K562 (cell line): ENCODE measurements around the gene DCHS2. TPM values are rescaled to one million over a fixed set of nuclear protein-coding genes. Genes with fewer than 3 reads are reported as not detected.

Experiments
- ATAC-seq: fragments of 200-7000 bp; cut with Tn5 transposase; 3 replicates; pipeline ENCODE4 v1.9.1; 2020; ENCODE audit warnings: moderate library complexity
- BruUV-seq: library from RNA; stranded (reverse); fragments of 400-500 nt; replicated peaks from 2 replicates; lab custom pipeline; 2021; lab: Mats Ljungman, UMichigan
- CTCF ChIA-PET: fragments of 300-600 bp; formaldehyde crosslinking; extraction: SDS; loops from one replicate; lab custom pipeline; 2021; ENCODE audit warnings: low intra/inter-chr PET ratio; lab: Yijun Ruan, JAX
- POLR2A ChIA-PET: fragments of 300-600, 350-650 bp; sonication (Branson Sonifier 250); formaldehyde crosslinking; extraction: SDS; loops from one replicate; lab custom pipeline; 2021; ENCODE audit warnings: antibody characterized with exemption, inconsistent platforms; lab: Yijun Ruan, JAX
- DNase-seq, 4 experiments: peaks; one replicate each; pipeline versions ENCODE4 v3.0.0 to v3.0.0-alpha.2; 2011 to 2018; ENCODE audit warnings: low spot score in 3 of 4, mixed read lengths in 3 of 4; ENCODE audit errors: extremely low read depth in 1 of 4
- FAIRE-seq: peaks from 2 replicates; lab custom pipeline; 2011; peaks lifted over from hg19 to GRCh38; lab: Jason Lieb, UNC
- H2AFZ ChIP-seq: 2 replicates; pipeline ENCODE4 v1.6.0; 2011; ENCODE audit warnings: low read depth, low read length, control low read depth, inconsistent platforms
- H3K27ac ChIP-seq: fragments of 200-600 bp; 3 replicates; pipeline ENCODE4 v1.8.0; 2011; ENCODE audit warnings: low read depth, mild to moderate bottlenecking, control low read depth, inconsistent platforms, low read length, moderate library complexity, mixed read lengths; ENCODE audit errors: extremely low read depth
- H3K27me3 ChIP-seq, 2 experiments: fragments of 300-600 bp in 1 of 2; 2 replicates in 1 of 2; 3 replicates in 1 of 2; pipeline versions ENCODE4 v1.6.0 to v1.8.0; 2011; ENCODE audit warnings: inconsistent platforms in 2 of 2, low read length in 2 of 2, mild to moderate bottlenecking in 1 of 2, mixed read lengths in 1 of 2, moderate library complexity in 1 of 2; ENCODE audit not compliant: control insufficient read depth in 2 of 2, insufficient read depth in 2 of 2
- H3K36me3 ChIP-seq: fragments of 300-600 bp; 3 replicates; pipeline ENCODE4 v1.8.0; 2011; ENCODE audit warnings: mild to moderate bottlenecking, low read length, inconsistent platforms; ENCODE audit not compliant: control insufficient read depth, insufficient read depth
- H3K4me1 ChIP-seq, 2 experiments: fragments of 200-600 bp in 1 of 2; replicated peaks in 1 of 2; 2 replicates in 1 of 2; 3 replicates in 1 of 2; pipeline versions ENCODE4 v1.5.1 to v1.8.0; 2011; ENCODE audit warnings: inconsistent platforms in 2 of 2, low read length in 2 of 2, mild to moderate bottlenecking in 1 of 2, mixed read lengths in 1 of 2, moderate library complexity in 1 of 2; ENCODE audit not compliant: control insufficient read depth in 2 of 2, insufficient read depth in 2 of 2
- H3K4me2 ChIP-seq: 2 replicates; pipeline ENCODE4 v1.6.1; 2011; ENCODE audit warnings: low read length, control low read depth, inconsistent platforms, mixed read lengths; ENCODE audit not compliant: insufficient read depth
- H3K4me3 ChIP-seq: fragments of 200-600 bp; sonication (generic), shearing (Covaris generic); 2 replicates; pipeline ENCODE4 v1.5.1; 2016; ENCODE audit warnings: control low read depth, inconsistent platforms
- H3K79me2 ChIP-seq: fragments of 200-600 bp; 3 replicates; pipeline ENCODE4 v1.8.0; 2011; ENCODE audit warnings: low read length, inconsistent platforms; ENCODE audit not compliant: control insufficient read depth, insufficient read depth
- H3K9ac ChIP-seq, 2 experiments: 2 replicates each; pipeline versions ENCODE4 v1.6.0 to v1.6.1; 2011; ENCODE audit warnings: low read depth in 2 of 2, low read length in 2 of 2, control low read depth in 1 of 2, inconsistent platforms in 1 of 2, mild to moderate bottlenecking in 1 of 2, mixed read lengths in 1 of 2; ENCODE audit not compliant: insufficient read depth in 1 of 2
- H3K9me1 ChIP-seq: one replicate; pipeline ENCODE4 v1.6.0; 2011; ENCODE audit warnings: inconsistent platforms, mild to moderate bottlenecking, low read length, moderate library complexity; ENCODE audit not compliant: control insufficient read depth, insufficient read depth
- H3K9me3 ChIP-seq: replicated peaks from 2 replicates; pipeline ENCODE4 v1.5.1; 2011; ENCODE audit warnings: low read depth, low read length, inconsistent platforms; ENCODE audit not compliant: control insufficient read depth, insufficient read depth
- H4K20me1 ChIP-seq: replicated peaks from 2 replicates; pipeline ENCODE4 v1.6.1; 2011; ENCODE audit warnings: low read length, inconsistent platforms, mixed read lengths; ENCODE audit not compliant: control insufficient read depth, insufficient read depth
- ADNP ChIP-seq: fragments of 200-800 bp; sonication (Bioruptor generic); IDR thresholded peaks from 2 replicates; pipeline ENCODE4 v1.6.1; 2016; ENCODE audit warnings: missing genetic modification characterization, missing compliant biosample characterization
- BRF1 ChIP-seq: IDR thresholded peaks from 3 replicates; pipeline ENCODE4 v1.6.1; 2011; ENCODE audit warnings: borderline replicate concordance, mild to moderate bottlenecking; ENCODE audit not compliant: insufficient read length; ENCODE audit errors: extremely low read depth
- CBFA2T2 ChIP-seq: fragments of 450-650 bp; conservative IDR thresholded peaks from 2 replicates; pipeline ENCODE4 v1.6.1; 2017; ENCODE audit warnings: mild to moderate bottlenecking
- CBFB ChIP-seq: sonication (generic); formaldehyde crosslinking; IDR thresholded peaks from 2 replicates; pipeline ENCODE4 v1.4.0; 2020; ENCODE audit warnings: mild to moderate bottlenecking, missing genetic modification reagents
- CREB1 ChIP-seq, 2 experiments: sonication (generic) in 1 of 2; formaldehyde crosslinking in 1 of 2; IDR thresholded peaks; 2 replicates each; pipeline versions ENCODE4 v1.6.1 to v1.8.0; 2012 to 2022; ENCODE audit warnings: inconsistent platforms in 1 of 2, mild to moderate bottlenecking in 1 of 2, missing genetic modification reagents in 1 of 2, moderate library complexity in 1 of 2
- HDAC3 ChIP-seq: fragments of 450-650 bp; IDR thresholded peaks from 2 replicates; pipeline ENCODE4 v1.6.1; 2018; ENCODE audit warnings: borderline replicate concordance, mild to moderate bottlenecking, moderate library complexity; ENCODE audit not compliant: partially characterized antibody
- KLF10 ChIP-seq: fragments of 250-450 bp; sonication (Bioruptor Pico); IDR thresholded peaks from 2 replicates; pipeline ENCODE4 v1.6.1; 2021; ENCODE audit warnings: matching md5 sums
- NR4A1 ChIP-seq, 2 experiments: fragments of 250-450 bp in 1 of 2; fragments of 450-650 bp in 1 of 2; sonication (Bioruptor Pico) in 1 of 2; IDR thresholded peaks; 2 replicates each; pipeline versions ENCODE4 v1.4.0 to v1.6.1; 2016 to 2020; ENCODE audit warnings: mild to moderate bottlenecking in 2 of 2, missing compliant biosample characterization in 1 of 2, missing genetic modification characterization in 1 of 2, moderate library complexity in 1 of 2
- NUFIP1 ChIP-seq: fragments of 450-650 bp; IDR thresholded peaks from 2 replicates; pipeline ENCODE4 v1.6.1; 2018; ENCODE audit not compliant: partially characterized antibody
- RUNX1 ChIP-seq: sonication (generic); IDR thresholded peaks from 2 replicates; pipeline ENCODE4 v1.6.1; 2016; ENCODE audit warnings: antibody characterized with exemption, low read depth
- ZNF175 ChIP-seq: fragments of 200-800 bp; sonication (Bioruptor generic); IDR thresholded peaks from 2 replicates; pipeline ENCODE4 v1.6.1; 2016; ENCODE audit warnings: low read depth, mild to moderate bottlenecking, missing genetic modification characterization, missing compliant biosample characterization
- ZNF217 ChIP-seq: sonication (generic); formaldehyde crosslinking; IDR thresholded peaks from 2 replicates; pipeline ENCODE4 v1.8.0; 2022; ENCODE audit warnings: mild to moderate bottlenecking, missing genetic modification reagents
- ZNF232 ChIP-seq: sonication (generic); formaldehyde crosslinking; IDR thresholded peaks from 2 replicates; pipeline ENCODE4 v1.8.0; 2022; ENCODE audit warnings: mild to moderate bottlenecking, missing genetic modification reagents
- ZNF445 ChIP-seq: fragments of 250-450 bp; sonication (Bioruptor Pico); IDR thresholded peaks from 2 replicates; pipeline ENCODE4 v1.4.0; 2020; ENCODE audit warnings: low read depth, mild to moderate bottlenecking, moderate library complexity
- ZNF707 ChIP-seq: fragments of 250-450 bp; sonication (Bioruptor Pico); conservative IDR thresholded peaks from 2 replicates; pipeline ENCODE4 v1.8.0; 2022; ENCODE audit warnings: inconsistent platforms, mild to moderate bottlenecking, moderate library complexity
- WGBS: fragments of 100-300 bp; shearing (Covaris generic); methylation state at CpG from one replicate; pipeline ENCODE4 v1.1.6; 2016; ENCODE audit warnings: low coverage, mixed read lengths; ENCODE audit not compliant: insufficient coverage; ENCODE audit errors: missing lambda C conversion rate; 5-methylcytosine and 5-hydroxymethylcytosine counted together
- in situ Hi-C: fragments of 300-500 bp; cut with MboI; formaldehyde crosslinking; loops from 4 replicates; pipeline ENCODE4 v1.15.0; 2018; ENCODE audit warnings: inconsistent platforms, mixed read lengths
- intact Hi-C: fragments of 100-400 bp; cut with micrococcal nuclease; formaldehyde crosslinking; loops from 2 replicates; pipeline ENCODE4 v1.14.2; 2022
- polyA plus RNA-seq, 8 experiments: library from polyadenylated mRNA; depleted of rRNA in 4 of 8; stranded (reverse) in 5 of 8; unstranded in 3 of 8; fragments of >200 nt; fragmentation: Nextera tagmentation in 2 of 8; fragmentation: Illumina TruSeq in 1 of 8; extraction: Ambion mirVana in 2 of 8; extraction: Trizol in 1 of 8; gene quantifications; 2 replicates each; pipeline versions ENCODE4 v1.2.1 to v1.2.3, GENCODE V29; 2011 to 2014; ENCODE audit warnings: inconsistent platforms in 1 of 8, missing spikeins in 1 of 8
- total RNA-seq, 7 experiments: library from RNA; depleted of rRNA in 6 of 7; stranded (reverse); fragments of >200 nt in 6 of 7; fragmentation: Illumina TruSeq in 2 of 7; extraction: Trizol in 2 of 7; gene quantifications; 2 replicates each; pipeline versions ENCODE4 v1.2.1 to v1.2.3, GENCODE V29; 2011 to 2021; ENCODE audit warnings: low replicate concordance in 1 of 7
- TF ChIP-seq, protein P1 (sequence below): fragments of 250-450 bp; sonication (Bioruptor Pico); IDR thresholded peaks from 2 replicates; pipeline ENCODE4 v1.4.0; 2020; ENCODE audit warnings: mild to moderate bottlenecking, moderate library complexity, borderline replicate concordance
- TF ChIP-seq, protein P2 (sequence below): fragments of 450-650 bp; formaldehyde crosslinking; IDR thresholded peaks from 2 replicates; pipeline ENCODE4 v1.4.0; 2020; ENCODE audit warnings: mild to moderate bottlenecking, moderate library complexity

The DCHS2 gene
- total and polyA plus RNA-seq, 9 of the 15 experiments (the other 6 are each of a cell fraction or from before 2014, with no cell fraction given) = 0.49 to 7.1 (median 5.3) TPM

DNA sequence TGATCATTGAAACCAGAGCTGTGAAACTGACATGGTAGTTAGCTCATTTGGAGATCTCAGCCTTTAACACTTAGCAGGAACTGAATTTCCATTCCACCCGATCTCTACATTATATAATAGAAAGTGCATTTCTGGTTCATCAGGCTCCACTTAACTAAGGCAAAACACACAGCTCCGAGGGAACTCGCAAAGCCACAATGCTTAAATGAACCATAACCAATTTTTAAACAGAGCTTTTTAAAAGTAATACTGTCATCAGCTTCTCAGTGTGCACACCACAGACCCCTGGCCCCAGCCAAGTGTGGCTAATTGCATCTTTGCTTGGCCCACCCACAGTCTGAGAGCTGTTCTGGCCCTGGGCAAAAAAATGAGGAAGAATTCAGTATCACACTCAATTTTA, 66.1 kb downstream of the DCHS2 start:
- CTCF ChIA-PET = no interaction called here
- H3K4me2 ChIP-seq = no peak overlapping the region
- no peak for TF ChIP-seq RUNX1
- TF ChIP-seq, protein P1, sequence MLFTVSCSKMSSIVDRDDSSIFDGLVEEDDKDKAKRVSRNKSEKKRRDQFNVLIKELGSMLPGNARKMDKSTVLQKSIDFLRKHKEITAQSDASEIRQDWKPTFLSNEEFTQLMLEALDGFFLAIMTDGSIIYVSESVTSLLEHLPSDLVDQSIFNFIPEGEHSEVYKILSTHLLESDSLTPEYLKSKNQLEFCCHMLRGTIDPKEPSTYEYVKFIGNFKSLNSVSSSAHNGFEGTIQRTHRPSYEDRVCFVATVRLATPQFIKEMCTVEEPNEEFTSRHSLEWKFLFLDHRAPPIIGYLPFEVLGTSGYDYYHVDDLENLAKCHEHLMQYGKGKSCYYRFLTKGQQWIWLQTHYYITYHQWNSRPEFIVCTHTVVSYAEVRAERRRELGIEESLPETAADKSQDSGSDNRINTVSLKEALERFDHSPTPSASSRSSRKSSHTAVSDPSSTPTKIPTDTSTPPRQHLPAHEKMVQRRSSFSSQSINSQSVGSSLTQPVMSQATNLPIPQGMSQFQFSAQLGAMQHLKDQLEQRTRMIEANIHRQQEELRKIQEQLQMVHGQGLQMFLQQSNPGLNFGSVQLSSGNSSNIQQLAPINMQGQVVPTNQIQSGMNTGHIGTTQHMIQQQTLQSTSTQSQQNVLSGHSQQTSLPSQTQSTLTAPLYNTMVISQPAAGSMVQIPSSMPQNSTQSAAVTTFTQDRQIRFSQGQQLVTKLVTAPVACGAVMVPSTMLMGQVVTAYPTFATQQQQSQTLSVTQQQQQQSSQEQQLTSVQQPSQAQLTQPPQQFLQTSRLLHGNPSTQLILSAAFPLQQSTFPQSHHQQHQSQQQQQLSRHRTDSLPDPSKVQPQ = no peak
- no peak for TF ChIP-seq ADNP (tag)
- TF ChIP-seq KLF10 (CRISPR knock-in tag) = no peak
- no peak for TF ChIP-seq BRF1
- TF ChIP-seq ZNF445 = no peak
- no peak for TF ChIP-seq CREB1 (IDR thresholded peaks at IDR 0.05)
- no peak for TF ChIP-seq CREB1 (CRISPR knock-in tag; IDR thresholded peaks at IDR 0.05)
- TF ChIP-seq NUFIP1 = no peak
- no peak for TF ChIP-seq ZNF232
- no peak for TF ChIP-seq ZNF175
- no peak for TF ChIP-seq CBFB (CRISPR knock-in tag)
- no peak for TF ChIP-seq HDAC3
- TF ChIP-seq, protein P2, sequence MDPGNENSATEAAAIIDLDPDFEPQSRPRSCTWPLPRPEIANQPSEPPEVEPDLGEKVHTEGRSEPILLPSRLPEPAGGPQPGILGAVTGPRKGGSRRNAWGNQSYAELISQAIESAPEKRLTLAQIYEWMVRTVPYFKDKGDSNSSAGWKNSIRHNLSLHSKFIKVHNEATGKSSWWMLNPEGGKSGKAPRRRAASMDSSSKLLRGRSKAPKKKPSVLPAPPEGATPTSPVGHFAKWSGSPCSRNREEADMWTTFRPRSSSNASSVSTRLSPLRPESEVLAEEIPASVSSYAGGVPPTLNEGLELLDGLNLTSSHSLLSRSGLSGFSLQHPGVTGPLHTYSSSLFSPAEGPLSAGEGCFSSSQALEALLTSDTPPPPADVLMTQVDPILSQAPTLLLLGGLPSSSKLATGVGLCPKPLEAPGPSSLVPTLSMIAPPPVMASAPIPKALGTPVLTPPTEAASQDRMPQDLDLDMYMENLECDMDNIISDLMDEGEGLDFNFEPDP = no peak
- TF ChIP-seq ZNF217 (CRISPR knock-in tag) = no peak
- no peak for TF ChIP-seq CBFA2T2
- no peak for TF ChIP-seq ZNF707 (CRISPR knock-in tag)
- TF ChIP-seq NR4A1 (CRISPR knock-in tag; IDR thresholded peaks at IDR 0.05) = no peak
- no peak for TF ChIP-seq NR4A1 (tag; IDR thresholded peaks at IDR 0.05)

More for the DNA sequence above, 66.1 kb downstream of the DCHS2 start:
- Histone ChIP-seq H2AFZ (no peak overlapping the region), H3K9ac (no peak overlapping the region), H3K36me3 (no peaks in the 10 kb centered on the region), H3K79me2 (peaks cover 4% of the 10 kb centered on the region; the same call in 2 of the 3 replicates), H4K20me1 (no peaks in the 10 kb centered on the region), H3K9me3 (no peaks in the 10 kb centered on the region), H3K27ac (no peak overlapping the region), H3K9me1 (no peaks in the 10 kb centered on the region), H3K27me3 (no peaks in the 10 kb centered on the region), H3K4me3 (no peak overlapping the region), H3K4me1 (peaks cover 0 to 4% of the 10 kb centered on the region in 2 experiments; a peak in 3 of 5 replicates)
- intact Hi-C loops (no loop called here), in situ Hi-C loops (no loop called here)
- POLR2A ChIA-PET = interaction anchor here (0.6 to 1.4 kb wide), 3 partner anchors 9 to 91 kb away, joined by 3 to 4 read pairs (median 3); no protein-coding TSS in a partner anchor
- BruUV-seq = no TSS peak
- DNase-seq = no peak
- ATAC-seq = peak; percentile 31; the same call in 1 of the 3 replicates
- FAIRE-seq = no peak
- 41% methylated on average over 3 of the region's 3 CpGs for WGBS
